K562 (cell line): ENCODE results near the gene TANGO6. TPM values are rescaled to one million over a fixed set of nuclear protein-coding genes. Genes with fewer than 3 reads are reported as not detected.

Experiments
- ATAC-seq: fragments of 200-7000 bp; cut with Tn5 transposase; 3 replicates; pipeline ENCODE4 v1.9.1; 2020; ENCODE audit warnings: moderate library complexity
- BruUV-seq: library from RNA; stranded (reverse); fragments of 400-500 nt; replicated peaks from 2 replicates; lab custom pipeline; 2021; lab: Mats Ljungman, UMichigan
- CTCF ChIA-PET: fragments of 300-600 bp; formaldehyde crosslinking; extraction: SDS; loops from one replicate; lab custom pipeline; 2021; ENCODE audit warnings: low intra/inter-chr PET ratio; lab: Yijun Ruan, JAX
- POLR2A ChIA-PET: fragments of 300-600, 350-650 bp; sonication (Branson Sonifier 250); formaldehyde crosslinking; extraction: SDS; loops from one replicate; lab custom pipeline; 2021; ENCODE audit warnings: antibody characterized with exemption, inconsistent platforms; lab: Yijun Ruan, JAX
- DNase-seq, 4 experiments: peaks; one replicate each; pipeline versions ENCODE4 v3.0.0 to v3.0.0-alpha.2; 2011 to 2018; ENCODE audit warnings: low spot score in 3 of 4, mixed read lengths in 3 of 4; ENCODE audit errors: extremely low read depth in 1 of 4
- FAIRE-seq: peaks from 2 replicates; lab custom pipeline; 2011; peaks lifted over from hg19 to GRCh38; lab: Jason Lieb, UNC
- H2AFZ ChIP-seq: 2 replicates; pipeline ENCODE4 v1.6.0; 2011; ENCODE audit warnings: low read depth, low read length, control low read depth, inconsistent platforms
- H3K27ac ChIP-seq: fragments of 200-600 bp; 3 replicates; pipeline ENCODE4 v1.8.0; 2011; ENCODE audit warnings: low read depth, mild to moderate bottlenecking, control low read depth, inconsistent platforms, low read length, moderate library complexity, mixed read lengths; ENCODE audit errors: extremely low read depth
- H3K27me3 ChIP-seq, 2 experiments: fragments of 300-600 bp in 1 of 2; 2 replicates in 1 of 2; 3 replicates in 1 of 2; pipeline versions ENCODE4 v1.6.0 to v1.8.0; 2011; ENCODE audit warnings: inconsistent platforms in 2 of 2, low read length in 2 of 2, mild to moderate bottlenecking in 1 of 2, mixed read lengths in 1 of 2, moderate library complexity in 1 of 2; ENCODE audit not compliant: control insufficient read depth in 2 of 2, insufficient read depth in 2 of 2
- H3K36me3 ChIP-seq: fragments of 300-600 bp; 3 replicates; pipeline ENCODE4 v1.8.0; 2011; ENCODE audit warnings: mild to moderate bottlenecking, low read length, inconsistent platforms; ENCODE audit not compliant: control insufficient read depth, insufficient read depth
- H3K4me1 ChIP-seq, 2 experiments: fragments of 200-600 bp in 1 of 2; replicated peaks in 1 of 2; 2 replicates in 1 of 2; 3 replicates in 1 of 2; pipeline versions ENCODE4 v1.5.1 to v1.8.0; 2011; ENCODE audit warnings: inconsistent platforms in 2 of 2, low read length in 2 of 2, mild to moderate bottlenecking in 1 of 2, mixed read lengths in 1 of 2, moderate library complexity in 1 of 2; ENCODE audit not compliant: control insufficient read depth in 2 of 2, insufficient read depth in 2 of 2
- H3K4me2 ChIP-seq: 2 replicates; pipeline ENCODE4 v1.6.1; 2011; ENCODE audit warnings: low read length, control low read depth, inconsistent platforms, mixed read lengths; ENCODE audit not compliant: insufficient read depth
- H3K4me3 ChIP-seq: fragments of 200-600 bp; sonication (generic), shearing (Covaris generic); 2 replicates; pipeline ENCODE4 v1.5.1; 2016; ENCODE audit warnings: control low read depth, inconsistent platforms
- H3K79me2 ChIP-seq: fragments of 200-600 bp; 3 replicates; pipeline ENCODE4 v1.8.0; 2011; ENCODE audit warnings: low read length, inconsistent platforms; ENCODE audit not compliant: control insufficient read depth, insufficient read depth
- H3K9ac ChIP-seq, 2 experiments: 2 replicates each; pipeline versions ENCODE4 v1.6.0 to v1.6.1; 2011; ENCODE audit warnings: low read depth in 2 of 2, low read length in 2 of 2, control low read depth in 1 of 2, inconsistent platforms in 1 of 2, mild to moderate bottlenecking in 1 of 2, mixed read lengths in 1 of 2; ENCODE audit not compliant: insufficient read depth in 1 of 2
- H3K9me1 ChIP-seq: one replicate; pipeline ENCODE4 v1.6.0; 2011; ENCODE audit warnings: inconsistent platforms, mild to moderate bottlenecking, low read length, moderate library complexity; ENCODE audit not compliant: control insufficient read depth, insufficient read depth
- H3K9me3 ChIP-seq: replicated peaks from 2 replicates; pipeline ENCODE4 v1.5.1; 2011; ENCODE audit warnings: low read depth, low read length, inconsistent platforms; ENCODE audit not compliant: control insufficient read depth, insufficient read depth
- H4K20me1 ChIP-seq: replicated peaks from 2 replicates; pipeline ENCODE4 v1.6.1; 2011; ENCODE audit warnings: low read length, inconsistent platforms, mixed read lengths; ENCODE audit not compliant: control insufficient read depth, insufficient read depth
- EGR1 ChIP-seq: fragments of 450-650 bp; conservative IDR thresholded peaks from 2 replicates; pipeline ENCODE4 v1.6.1; 2017; ENCODE audit warnings: mild to moderate bottlenecking
- EHMT2 ChIP-seq: fragments of 450-650 bp; IDR thresholded peaks from 2 replicates; pipeline ENCODE4 v1.6.1; 2018; ENCODE audit warnings: antibody characterized with exemption
- FOXA1 ChIP-seq: fragments of 450-650 bp; IDR thresholded peaks from 2 replicates; pipeline ENCODE4 v1.6.1; 2016; ENCODE audit warnings: mild to moderate bottlenecking, borderline replicate concordance
- PHF20 ChIP-seq: fragments of 450-650 bp; IDR thresholded peaks from 2 replicates; pipeline ENCODE4 v1.6.1; 2018; ENCODE audit not compliant: partially characterized antibody
- RBM22 ChIP-seq: fragments of 200-400 bp; formaldehyde crosslinking; IDR thresholded peaks from 2 replicates; pipeline ENCODE4 v1.6.1; 2018; ENCODE audit warnings: low read length, low read depth; ENCODE audit not compliant: poor library complexity, severe bottlenecking
- SRSF3 ChIP-seq: fragments of 200-400 bp; formaldehyde crosslinking; IDR thresholded peaks from 2 replicates; pipeline ENCODE4 v1.6.1; 2016; ENCODE audit warnings: mild to moderate bottlenecking, low read length, moderate library complexity; ENCODE audit not compliant: insufficient read depth
- TAF1 ChIP-seq: IDR thresholded peaks from 2 replicates; pipeline ENCODE4 v1.6.1; 2011; ENCODE audit warnings: mild to moderate bottlenecking, low read length, moderate library complexity; ENCODE audit not compliant: insufficient read depth, control insufficient read depth, severe bottlenecking; ENCODE audit errors: extremely low read depth
- TGIF2 ChIP-seq: sonication (generic); formaldehyde crosslinking; IDR thresholded peaks from 2 replicates; pipeline ENCODE4 v1.8.1; 2022; ENCODE audit warnings: mild to moderate bottlenecking, missing genetic modification reagents, moderate library complexity
- ZC3H4 ChIP-seq: sonication (generic); formaldehyde crosslinking; IDR thresholded peaks from 2 replicates; pipeline ENCODE4 v1.9.0; 2021; ENCODE audit warnings: missing genetic modification reagents, borderline replicate concordance
- ZNF253 ChIP-seq: fragments of 250-450 bp; sonication (Bioruptor Pico); conservative IDR thresholded peaks from 2 replicates; pipeline ENCODE4 v1.6.1; 2021; ENCODE audit warnings: mild to moderate bottlenecking
- ZNF263 ChIP-seq: sonication (generic); formaldehyde crosslinking; IDR thresholded peaks from 2 replicates; pipeline ENCODE4 v1.8.0; 2022; ENCODE audit warnings: mild to moderate bottlenecking, missing genetic modification reagents, borderline replicate concordance
- WGBS: fragments of 100-300 bp; shearing (Covaris generic); methylation state at CpG from one replicate; pipeline ENCODE4 v1.1.6; 2016; ENCODE audit warnings: low coverage, mixed read lengths; ENCODE audit not compliant: insufficient coverage; ENCODE audit errors: missing lambda C conversion rate; 5-methylcytosine and 5-hydroxymethylcytosine counted together
- in situ Hi-C: fragments of 300-500 bp; cut with MboI; formaldehyde crosslinking; loops from 4 replicates; pipeline ENCODE4 v1.15.0; 2018; ENCODE audit warnings: inconsistent platforms, mixed read lengths
- intact Hi-C: fragments of 100-400 bp; cut with micrococcal nuclease; formaldehyde crosslinking; loops from 2 replicates; pipeline ENCODE4 v1.14.2; 2022
- polyA plus RNA-seq, 8 experiments: library from polyadenylated mRNA; depleted of rRNA in 4 of 8; stranded (reverse) in 5 of 8; unstranded in 3 of 8; fragments of >200 nt; fragmentation: Nextera tagmentation in 2 of 8; fragmentation: Illumina TruSeq in 1 of 8; extraction: Ambion mirVana in 2 of 8; extraction: Trizol in 1 of 8; gene quantifications; 2 replicates each; pipeline versions ENCODE4 v1.2.1 to v1.2.3, GENCODE V29; 2011 to 2014; ENCODE audit warnings: inconsistent platforms in 1 of 8, missing spikeins in 1 of 8
- total RNA-seq, 7 experiments: library from RNA; depleted of rRNA in 6 of 7; stranded (reverse); fragments of >200 nt in 6 of 7; fragmentation: Illumina TruSeq in 2 of 7; extraction: Trizol in 2 of 7; gene quantifications; 2 replicates each; pipeline versions ENCODE4 v1.2.1 to v1.2.3, GENCODE V29; 2011 to 2021; ENCODE audit warnings: low replicate concordance in 1 of 7
- TF ChIP-seq, protein P1 (sequence below), 3 experiments: IDR thresholded peaks in 2 of 3; conservative IDR thresholded peaks in 1 of 3; 2 replicates each; pipeline ENCODE4 v1.5.1; 2011 to 2012; ENCODE audit warnings: low read length in 3 of 3, mild to moderate bottlenecking in 3 of 3, control low read depth in 2 of 3, improper control_type of control experiment in 1 of 3, inconsistent platforms in 1 of 3, low read depth in 1 of 3, mixed read lengths in 1 of 3, moderate library complexity in 1 of 3; ENCODE audit not compliant: insufficient read depth in 2 of 3
- TF ChIP-seq, protein P2 (sequence below): sonication (generic); IDR thresholded peaks from 2 replicates; pipeline ENCODE4 v1.6.1; 2016
- TF ChIP-seq, protein P3 (sequence below): IDR thresholded peaks from 2 replicates; pipeline ENCODE4 v1.6.1; 2014; ENCODE audit warnings: antibody characterized with exemption
- TF ChIP-seq, protein P4 (sequence below): sonication (generic); formaldehyde crosslinking; IDR thresholded peaks from 2 replicates; pipeline ENCODE4 v1.8.0; 2022; ENCODE audit warnings: mild to moderate bottlenecking, missing genetic modification reagents

The TANGO6 gene
- total and polyA plus RNA-seq, 9 of the 15 experiments (the other 6 are each of a cell fraction or from before 2014, with no cell fraction given), result 1.6 to 15.2 (median 9.6) TPM

DNA sequence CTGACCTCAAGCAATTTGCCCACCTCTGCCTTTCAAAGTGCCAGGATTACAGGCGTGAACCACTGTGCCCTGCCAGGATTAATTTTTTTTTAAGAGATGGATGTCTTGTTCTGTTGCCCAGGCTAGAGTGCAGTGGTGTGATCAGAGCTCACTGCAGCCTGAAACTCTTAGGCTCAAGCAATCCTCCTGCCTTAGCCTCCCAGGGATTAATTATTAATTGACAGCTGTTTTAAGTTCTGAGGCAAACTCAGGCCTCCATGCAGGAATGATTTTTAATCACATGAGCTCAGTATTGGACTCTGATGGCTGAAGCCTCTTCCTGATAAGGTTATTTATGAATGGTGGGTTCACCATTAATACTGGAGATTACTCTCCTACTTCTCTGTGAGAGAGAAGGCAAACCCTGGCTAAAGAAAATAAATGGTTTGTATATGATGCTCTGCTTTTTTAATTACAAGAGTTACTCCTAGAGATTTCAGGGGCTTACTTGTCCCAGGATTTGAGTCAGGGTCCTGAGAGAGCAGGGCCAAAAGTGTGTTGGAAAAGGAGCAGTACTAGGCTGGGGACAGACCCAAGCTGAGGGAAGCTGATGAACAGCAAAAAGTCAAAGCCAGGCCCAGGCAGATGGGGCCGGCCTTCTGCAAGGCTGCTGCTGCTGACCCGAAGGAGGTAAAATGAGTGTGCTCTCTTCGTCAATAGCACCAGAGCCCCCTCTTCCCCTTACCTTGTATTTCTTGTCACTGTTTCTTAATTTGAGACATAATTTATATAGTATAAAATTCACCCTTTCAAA, 205.2 kb downstream of the TANGO6 start:
- Histone ChIP-seq H3K4me1 (no peaks in the 10 kb centered on the region), H3K79me2 (no peaks in the 10 kb centered on the region), H3K9me3 (no peaks in the 10 kb centered on the region), H3K36me3 (no peaks in the 10 kb centered on the region), H2AFZ (no peak overlapping the region), H3K27me3 (no peaks in the 10 kb centered on the region), H3K4me3 (no peak overlapping the region), H4K20me1 (no peaks in the 10 kb centered on the region), H3K9ac (no peak overlapping the region), H3K4me2 (no peak overlapping the region), H3K27ac (no peak overlapping the region), H3K9me1 (no peaks in the 10 kb centered on the region)
- no TSS peak for BruUV-seq
- 44% methylated on average over 4 of the region's 4 CpGs for WGBS
- TF ChIP-seq ZC3H4 (CRISPR knock-in tag) (no peak), EHMT2 (no peak), EGR1 (no peak), SRSF3 (no peak), FOXA1 (no peak), TGIF2 (no peak), PHF20 (no peak), ZNF253 (CRISPR knock-in tag) (no peak), RBM22 (no peak), TAF1 (no peak), ZNF263 (no peak)
- TF ChIP-seq, protein P1, sequence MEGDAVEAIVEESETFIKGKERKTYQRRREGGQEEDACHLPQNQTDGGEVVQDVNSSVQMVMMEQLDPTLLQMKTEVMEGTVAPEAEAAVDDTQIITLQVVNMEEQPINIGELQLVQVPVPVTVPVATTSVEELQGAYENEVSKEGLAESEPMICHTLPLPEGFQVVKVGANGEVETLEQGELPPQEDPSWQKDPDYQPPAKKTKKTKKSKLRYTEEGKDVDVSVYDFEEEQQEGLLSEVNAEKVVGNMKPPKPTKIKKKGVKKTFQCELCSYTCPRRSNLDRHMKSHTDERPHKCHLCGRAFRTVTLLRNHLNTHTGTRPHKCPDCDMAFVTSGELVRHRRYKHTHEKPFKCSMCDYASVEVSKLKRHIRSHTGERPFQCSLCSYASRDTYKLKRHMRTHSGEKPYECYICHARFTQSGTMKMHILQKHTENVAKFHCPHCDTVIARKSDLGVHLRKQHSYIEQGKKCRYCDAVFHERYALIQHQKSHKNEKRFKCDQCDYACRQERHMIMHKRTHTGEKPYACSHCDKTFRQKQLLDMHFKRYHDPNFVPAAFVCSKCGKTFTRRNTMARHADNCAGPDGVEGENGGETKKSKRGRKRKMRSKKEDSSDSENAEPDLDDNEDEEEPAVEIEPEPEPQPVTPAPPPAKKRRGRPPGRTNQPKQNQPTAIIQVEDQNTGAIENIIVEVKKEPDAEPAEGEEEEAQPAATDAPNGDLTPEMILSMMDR (IDR thresholded peaks at IDR 0.05 in 2 of 3, conservative IDR thresholded peaks at IDR 0.05 in 1 of 3; ENCODE audit: insufficient read depth in 2 of 3, low read depth in 1 of 3, low read length in 3 of 3), result no peak
- TF ChIP-seq, protein P2, sequence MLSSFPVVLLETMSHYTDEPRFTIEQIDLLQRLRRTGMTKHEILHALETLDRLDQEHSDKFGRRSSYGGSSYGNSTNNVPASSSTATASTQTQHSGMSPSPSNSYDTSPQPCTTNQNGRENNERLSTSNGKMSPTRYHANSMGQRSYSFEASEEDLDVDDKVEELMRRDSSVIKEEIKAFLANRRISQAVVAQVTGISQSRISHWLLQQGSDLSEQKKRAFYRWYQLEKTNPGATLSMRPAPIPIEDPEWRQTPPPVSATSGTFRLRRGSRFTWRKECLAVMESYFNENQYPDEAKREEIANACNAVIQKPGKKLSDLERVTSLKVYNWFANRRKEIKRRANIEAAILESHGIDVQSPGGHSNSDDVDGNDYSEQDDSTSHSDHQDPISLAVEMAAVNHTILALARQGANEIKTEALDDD, result no peak
- TF ChIP-seq, protein P3, sequence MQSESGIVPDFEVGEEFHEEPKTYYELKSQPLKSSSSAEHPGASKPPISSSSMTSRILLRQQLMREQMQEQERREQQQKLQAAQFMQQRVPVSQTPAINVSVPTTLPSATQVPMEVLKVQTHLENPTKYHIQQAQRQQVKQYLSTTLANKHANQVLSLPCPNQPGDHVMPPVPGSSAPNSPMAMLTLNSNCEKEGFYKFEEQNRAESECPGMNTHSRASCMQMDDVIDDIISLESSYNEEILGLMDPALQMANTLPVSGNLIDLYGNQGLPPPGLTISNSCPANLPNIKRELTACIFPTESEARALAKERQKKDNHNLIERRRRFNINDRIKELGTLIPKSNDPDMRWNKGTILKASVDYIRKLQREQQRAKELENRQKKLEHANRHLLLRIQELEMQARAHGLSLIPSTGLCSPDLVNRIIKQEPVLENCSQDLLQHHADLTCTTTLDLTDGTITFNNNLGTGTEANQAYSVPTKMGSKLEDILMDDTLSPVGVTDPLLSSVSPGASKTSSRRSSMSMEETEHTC, result no peak
- TF ChIP-seq, protein P4, sequence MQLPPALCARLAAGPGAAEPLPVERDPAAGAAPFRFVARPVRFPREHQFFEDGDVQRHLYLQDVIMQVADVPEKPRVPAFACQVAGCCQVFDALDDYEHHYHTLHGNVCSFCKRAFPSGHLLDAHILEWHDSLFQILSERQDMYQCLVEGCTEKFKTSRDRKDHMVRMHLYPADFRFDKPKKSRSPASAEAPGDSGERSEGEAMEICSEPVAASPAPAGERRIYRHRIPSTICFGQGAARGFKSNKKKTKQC (CRISPR knock-in tag), result no peak
- CTCF ChIA-PET, result no interaction called here
- intact Hi-C loops, result no loop called here
- POLR2A ChIA-PET, result interaction anchor here (1.0 to 1.3 kb wide), 2 partner anchors 8 to 25 kb away, joined by 3 to 4 read pairs; no protein-coding TSS in a partner anchor
- no peak for FAIRE-seq
- DNase-seq, result no peak
- in situ Hi-C loops, result no loop called here
- ATAC-seq, result no peak
